Measurements from ENCODE around the gene D2HGDH. TPM values are rescaled to one million over a fixed set of nuclear protein-coding genes. Genes with fewer than 3 reads are reported as not detected.

Gene D2HGDH
- total RNA-seq, 1 experiment from 2014 or later, result 10.0 TPM

DNA sequence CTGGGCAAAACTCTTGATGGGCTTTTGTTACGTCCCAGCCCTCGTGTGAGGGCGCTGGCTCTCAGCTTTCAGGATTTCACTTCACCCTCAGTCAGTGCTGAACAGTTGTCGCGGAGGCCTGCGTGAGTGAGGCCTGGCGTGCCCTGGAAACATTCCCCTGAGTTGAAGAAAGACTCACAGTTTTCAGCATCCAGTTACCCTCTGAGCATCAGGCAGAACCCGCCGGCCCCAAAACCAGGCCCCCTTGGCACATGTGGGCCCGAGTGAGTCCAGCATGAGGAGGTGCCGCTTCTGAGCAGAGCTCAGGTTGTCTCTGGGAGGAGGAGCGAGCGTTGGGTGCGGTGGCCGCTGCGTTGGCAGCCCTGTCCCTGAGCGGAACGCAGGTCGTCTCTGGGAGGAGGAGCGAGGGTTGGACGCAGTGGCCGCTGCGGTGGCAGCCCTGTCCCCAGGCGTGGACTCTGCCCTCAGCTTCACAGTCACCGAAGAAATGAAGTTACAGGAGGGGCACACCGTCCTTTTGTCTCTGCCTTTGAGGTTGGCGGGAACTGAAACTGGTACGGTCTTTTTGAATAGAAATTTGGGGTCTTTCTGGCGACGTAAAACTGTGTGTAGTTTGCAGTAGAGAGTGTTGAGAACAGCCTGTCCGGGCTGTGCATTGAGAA is 74.4 kb downstream of the D2HGDH start, which contains the start of gene NEU4:
Gene NEU4 (plus strand): TSS at position 473 of the 662 bp plus-strand sequence. CDS start 5,292 bp downstream, outside the sequence.
- no peaks in the 10 kb centered on the region for H3K9me3 ChIP-seq (ENCODE audit: control insufficient read depth, low read depth, low read length)
- no peak within 1 kb of the TSS for H3K4ac ChIP-seq (ENCODE audit: low read depth, low read length)
- H3K4me2 ChIP-seq (ENCODE audit: insufficient read depth, insufficient read length, low read length), result no peak within 1 kb of the TSS
- no peak within 1 kb of the TSS for H4K91ac ChIP-seq (ENCODE audit: insufficient read length, low read depth, low read length)
- H3K9ac ChIP-seq (ENCODE audit: extremely low read depth, insufficient read length, low read length), result no peak within 1 kb of the TSS
- peaks cover 26% of the 10 kb centered on the region for H3K27me3 Mint-ChIP-seq (ENCODE audit: low read depth)
- H3K36me3 Mint-ChIP-seq (ENCODE audit: insufficient read depth in 1 of 3, low read depth in 3 of 3), result no peaks in the 10 kb centered on the region
- H3K4me1 Mint-ChIP-seq, result peaks cover 9 to 25% of the 10 kb centered on the region in 2 experiments
- H3T11ph ChIP-seq (ENCODE audit: low read length), result no peak within 1 kb of the TSS
- no peak within 1 kb of the TSS for H2BK20ac ChIP-seq (ENCODE audit: low read depth, low read length, poor library complexity, severe bottlenecking)
- no peak within 1 kb of the TSS for H3K14ac ChIP-seq (ENCODE audit: insufficient read depth, low read length)
- no peak within 1 kb of the TSS for H2BK5ac ChIP-seq (ENCODE audit: insufficient read length, low read length)
- no CpG with 5 or more reads among the region's 31 CpGs for WGBS (ENCODE audit: extremely low coverage, insufficient read length, low lambda C conversion rate)
- H3K23ac ChIP-seq (ENCODE audit: insufficient read length, low read depth, low read length), result no peak within 1 kb of the TSS
- peak; percentile 45 for DNase-seq
- H3K4me1 ChIP-seq (ENCODE audit: insufficient read depth, low read length), result peaks cover 8% of the 10 kb centered on the region
- no peaks in the 10 kb centered on the region for H3K79me2 ChIP-seq (ENCODE audit: insufficient read depth, low read length)
- no peak within 1 kb of the TSS for H4K8ac ChIP-seq (replicated peaks; ENCODE audit: insufficient read length, low read depth, low read length)
- no peak within 1 kb of the TSS for H2BK15ac ChIP-seq (ENCODE audit: low read depth, low read length)
- no peak within 1 kb of the TSS for H4K5ac ChIP-seq (ENCODE audit: insufficient read length, low read depth, low read length)
- H3K27me3 ChIP-seq (ENCODE audit: insufficient read depth, low read length), result peaks cover 7% of the 10 kb centered on the region; the same call in 1 of the 2 replicates
- H3K56ac ChIP-seq (ENCODE audit: insufficient read length, low read depth, low read length), result no peak within 1 kb of the TSS
- no peak within 1 kb of the TSS for H3K18ac ChIP-seq (ENCODE audit: insufficient read length, low read depth, low read length)
- TF ChIP-seq, protein P1, sequence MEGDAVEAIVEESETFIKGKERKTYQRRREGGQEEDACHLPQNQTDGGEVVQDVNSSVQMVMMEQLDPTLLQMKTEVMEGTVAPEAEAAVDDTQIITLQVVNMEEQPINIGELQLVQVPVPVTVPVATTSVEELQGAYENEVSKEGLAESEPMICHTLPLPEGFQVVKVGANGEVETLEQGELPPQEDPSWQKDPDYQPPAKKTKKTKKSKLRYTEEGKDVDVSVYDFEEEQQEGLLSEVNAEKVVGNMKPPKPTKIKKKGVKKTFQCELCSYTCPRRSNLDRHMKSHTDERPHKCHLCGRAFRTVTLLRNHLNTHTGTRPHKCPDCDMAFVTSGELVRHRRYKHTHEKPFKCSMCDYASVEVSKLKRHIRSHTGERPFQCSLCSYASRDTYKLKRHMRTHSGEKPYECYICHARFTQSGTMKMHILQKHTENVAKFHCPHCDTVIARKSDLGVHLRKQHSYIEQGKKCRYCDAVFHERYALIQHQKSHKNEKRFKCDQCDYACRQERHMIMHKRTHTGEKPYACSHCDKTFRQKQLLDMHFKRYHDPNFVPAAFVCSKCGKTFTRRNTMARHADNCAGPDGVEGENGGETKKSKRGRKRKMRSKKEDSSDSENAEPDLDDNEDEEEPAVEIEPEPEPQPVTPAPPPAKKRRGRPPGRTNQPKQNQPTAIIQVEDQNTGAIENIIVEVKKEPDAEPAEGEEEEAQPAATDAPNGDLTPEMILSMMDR (conservative IDR thresholded peaks at IDR 0.05), result no peak
- H2BK120ac ChIP-seq (ENCODE audit: low read depth, low read length, poor library complexity, severe bottlenecking), result no peak within 1 kb of the TSS
- H3K23me2 ChIP-seq (ENCODE audit: insufficient read length, low read depth, low read length, poor library complexity, severe bottlenecking), result no peaks in the 10 kb centered on the region
- H3K27ac Mint-ChIP-seq, result peak within 1 kb of the TSS in 2 of 3 experiments; percentile 40 to 66; a peak in 3 of 7 replicates
- no peak within 1 kb of the TSS for H3K27ac ChIP-seq (ENCODE audit: insufficient read length, low read depth, low read length)
- no peak within 1 kb of the TSS for H2AFZ ChIP-seq (ENCODE audit: low read length)
- H4K20me1 ChIP-seq (ENCODE audit: control insufficient read depth, insufficient read depth, insufficient read length), result no peaks in the 10 kb centered on the region
- H3K4me3 Mint-ChIP-seq, result peak within 1 kb of the TSS in 1 of 2 experiments; percentile 9; a peak in 2 of 5 replicates
- no peak within 1 kb of the TSS for H2BK12ac ChIP-seq (ENCODE audit: insufficient read length, low read depth, low read length)
- H3K79me1 ChIP-seq (ENCODE audit: insufficient read depth, low read depth, low read length, poor library complexity, severe bottlenecking), result no peaks in the 10 kb centered on the region
- no peak within 1 kb of the TSS for H2AK5ac ChIP-seq (ENCODE audit: insufficient read length, low read length)
- no peaks in the 10 kb centered on the region for H3K9me3 Mint-ChIP-seq
